Activated naive CD4-positive, alpha-beta T cell treated with anti-CD3 and anti-CD28 coated beads, Interleukin-2, amount 10 ng/mL, durations not matched to agents 7 days and 5 days (primary cell): ENCODE measurements around the gene IL17RD.
"Not testable (repeated sequence)": the region's sequence is repeated elsewhere in the genome, so short reads cannot be mapped to it uniquely, and the experiment has no call there.

Experiments
- CTCF ChIA-PET: fragments of 350-600 bp; sonication (Branson Sonifier 250); formaldehyde crosslinking; loops from one replicate; lab custom pipeline; 2021; ENCODE audit warnings: antibody characterized with exemption; lab: Charles Lee
- DNase-seq: peaks from one replicate; pipeline ENCODE4 v3.0.0-alpha.2; 2020
- H3K27ac Mint-ChIP-seq: one replicate; pipeline ENCODE4 v1.8.0; 2021; ENCODE audit warnings: mild to moderate bottlenecking, moderate library complexity, mixed read lengths
- H3K27me3 Mint-ChIP-seq: one replicate; pipeline ENCODE4 v1.8.0; 2021; ENCODE audit warnings: mild to moderate bottlenecking, mixed read lengths
- H3K36me3 Mint-ChIP-seq: one replicate; pipeline ENCODE4 v1.8.0; 2021; ENCODE audit warnings: mixed read lengths
- H3K4me1 Mint-ChIP-seq: one replicate; pipeline ENCODE4 v1.8.0; 2021; ENCODE audit warnings: mixed read lengths
- H3K4me3 Mint-ChIP-seq: one replicate; pipeline ENCODE4 v1.8.0; 2021; ENCODE audit warnings: mild to moderate bottlenecking, moderate library complexity, mixed read lengths
- H3K9me3 Mint-ChIP-seq: one replicate; pipeline ENCODE4 v1.8.0; 2021; ENCODE audit warnings: mixed read lengths

The IL17RD gene

GRCh38 chr3:57086201-57086600 lies 79.0 kb downstream of the IL17RD start:
- H3K4me1 Mint-ChIP-seq, result no peaks in the 10 kb centered on the region
- no peaks in the 10 kb centered on the region for H3K9me3 Mint-ChIP-seq
- H3K27me3 Mint-ChIP-seq, result peaks cover 33% of the 10 kb centered on the region
- no peak overlapping the region for H3K27ac Mint-ChIP-seq
- H3K36me3 Mint-ChIP-seq, result no peaks in the 10 kb centered on the region
- CTCF ChIA-PET, result no interaction called here
- DNase-seq, result no peak
- H3K4me3 Mint-ChIP-seq, result no peak overlapping the region

GRCh38 chr3:57085211-57085610 lies 79.9 kb downstream of the IL17RD start:
- CTCF ChIA-PET, result interaction anchor here (0.6 kb wide), 1 partner anchor 44 kb away, joined by 3 read pairs; no protein-coding TSS in a partner anchor
- H3K36me3 Mint-ChIP-seq, result no peaks in the 10 kb centered on the region
- H3K4me3 Mint-ChIP-seq, result no peak overlapping the region
- H3K4me1 Mint-ChIP-seq, result no peaks in the 10 kb centered on the region
- no peaks in the 10 kb centered on the region for H3K9me3 Mint-ChIP-seq
- peaks cover 41% of the 10 kb centered on the region for H3K27me3 Mint-ChIP-seq
- H3K27ac Mint-ChIP-seq, result no peak overlapping the region
- DNase-seq, result no peak

GRCh38 chr3:57083266-57083995 lies 81.7 kb downstream of the IL17RD start:
- H3K36me3 Mint-ChIP-seq, DNase-seq, H3K9me3 Mint-ChIP-seq, H3K4me3 Mint-ChIP-seq, CTCF ChIA-PET, H3K4me1 Mint-ChIP-seq, H3K27ac Mint-ChIP-seq: not testable (repeated sequence)
- peaks cover 44% of the 10 kb centered on the region for H3K27me3 Mint-ChIP-seq

GRCh38 chr3:57082481-57082880 lies 82.7 kb downstream of the IL17RD start:
- no peaks in the 10 kb centered on the region for H3K9me3 Mint-ChIP-seq
- peaks cover 7% of the 10 kb centered on the region for H3K4me1 Mint-ChIP-seq
- H3K4me3 Mint-ChIP-seq, result no peak overlapping the region
- peaks cover 53% of the 10 kb centered on the region for H3K27me3 Mint-ChIP-seq
- H3K27ac Mint-ChIP-seq, result no peak overlapping the region
- CTCF ChIA-PET, result no interaction called here
- no peak for DNase-seq
- H3K36me3 Mint-ChIP-seq, result no peaks in the 10 kb centered on the region

GRCh38 chr3:57081173-57081572 lies 84.0 kb downstream of the IL17RD start:
- no peak overlapping the region for H3K4me3 Mint-ChIP-seq
- H3K9me3 Mint-ChIP-seq, result no peaks in the 10 kb centered on the region
- no peaks in the 10 kb centered on the region for H3K36me3 Mint-ChIP-seq
- no peak overlapping the region for H3K27ac Mint-ChIP-seq
- DNase-seq, result no peak
- peaks cover 7% of the 10 kb centered on the region for H3K4me1 Mint-ChIP-seq
- CTCF ChIA-PET, result no interaction called here
- peaks cover 66% of the 10 kb centered on the region for H3K27me3 Mint-ChIP-seq

GRCh38 chr3:57080171-57080570 lies 85.0 kb downstream of the IL17RD start:
- no peak for DNase-seq
- peaks cover 75% of the 10 kb centered on the region for H3K27me3 Mint-ChIP-seq
- no peak overlapping the region for H3K27ac Mint-ChIP-seq
- H3K9me3 Mint-ChIP-seq, result no peaks in the 10 kb centered on the region
- peaks cover 7% of the 10 kb centered on the region for H3K4me1 Mint-ChIP-seq
- H3K36me3 Mint-ChIP-seq, result no peaks in the 10 kb centered on the region
- CTCF ChIA-PET, result no interaction called here
- peak overlapping the region; percentile 43 for H3K4me3 Mint-ChIP-seq

- H3K4me3 Mint-ChIP-seq, result peak overlapping the region; percentile 43
- peaks cover 7% of the 10 kb centered on the region for H3K4me1 Mint-ChIP-seq
- no peak for DNase-seq
- CTCF ChIA-PET, result no interaction called here
- H3K36me3 Mint-ChIP-seq, result no peaks in the 10 kb centered on the region
- H3K27ac Mint-ChIP-seq, result no peak overlapping the region
- H3K9me3 Mint-ChIP-seq, result no peaks in the 10 kb centered on the region
- peaks cover 77% of the 10 kb centered on the region for H3K27me3 Mint-ChIP-seq
These were observed 85.7 kb downstream of the IL17RD start for GRCh38 chr3:57079474-57079831.

- Mint-ChIP-seq H3K9me3 (no peaks in the 10 kb centered on the region), H3K4me3 (peak overlapping the region; percentile 55), H3K4me1 (peaks cover 7% of the 10 kb centered on the region), H3K27me3 (peaks cover 83% of the 10 kb centered on the region), H3K36me3 (no peaks in the 10 kb centered on the region), H3K27ac (no peak overlapping the region)
- peak; percentile 34 for DNase-seq
- CTCF ChIA-PET, result interaction anchor here (1.3 kb wide), 1 partner anchor 33 kb away, joined by 3 read pairs; no protein-coding TSS in a partner anchor
These were observed 86.3 kb downstream of the IL17RD start for GRCh38 chr3:57078635-57079473.

- CTCF ChIA-PET, result interaction anchor here (1.0 to 1.3 kb wide), 3 partner anchors 32 to 279 kb away, joined by 3 to 4 read pairs (median 3); no protein-coding TSS in a partner anchor
These were observed 86.9 kb downstream of the IL17RD start for GRCh38 chr3:57078344-57078634.

GRCh38 chr3:57077630-57078343 lies 87.4 kb downstream of the IL17RD start:
- peaks cover 91% of the 10 kb centered on the region for H3K27me3 Mint-ChIP-seq
- no peak for DNase-seq
- H3K27ac Mint-ChIP-seq, result no peak overlapping the region
- CTCF ChIA-PET, result interaction anchor here (1.0 to 1.3 kb wide), 3 partner anchors 32 to 278 kb away, joined by 3 to 4 read pairs (median 3); no protein-coding TSS in a partner anchor
- H3K4me1 Mint-ChIP-seq, result peaks cover 7% of the 10 kb centered on the region
- no peaks in the 10 kb centered on the region for H3K9me3 Mint-ChIP-seq
- H3K4me3 Mint-ChIP-seq, result peak overlapping the region; percentile 55
- H3K36me3 Mint-ChIP-seq, result no peaks in the 10 kb centered on the region

More at GRCh38 chr3:57078344-57078634, 86.9 kb downstream of the IL17RD start:
- H3K4me3 Mint-ChIP-seq, result peak overlapping the region; percentile 55
- H3K27ac Mint-ChIP-seq, result no peak overlapping the region
- peaks cover 88% of the 10 kb centered on the region for H3K27me3 Mint-ChIP-seq
- no peaks in the 10 kb centered on the region for H3K9me3 Mint-ChIP-seq
- H3K36me3 Mint-ChIP-seq, result no peaks in the 10 kb centered on the region
- H3K4me1 Mint-ChIP-seq, result peaks cover 7% of the 10 kb centered on the region
- peak; percentile 52 for DNase-seq

- Mint-ChIP-seq H3K4me3 (no peak overlapping the region), H3K9me3 (no peaks in the 10 kb centered on the region), H3K4me1 (peaks cover 7% of the 10 kb centered on the region), H3K27me3 (peaks cover 86% of the 10 kb centered on the region), H3K27ac (no peak overlapping the region), H3K36me3 (no peaks in the 10 kb centered on the region)
- CTCF ChIA-PET, result no interaction called here
- no peak for DNase-seq
These were observed 88.7 kb downstream of the IL17RD start for GRCh38 chr3:57076422-57076951.

- DNase-seq, result no peak
- H3K9me3 Mint-ChIP-seq, result no peaks in the 10 kb centered on the region
- no peak overlapping the region for H3K27ac Mint-ChIP-seq
- H3K4me3 Mint-ChIP-seq, result no peak overlapping the region
- H3K36me3 Mint-ChIP-seq, result no peaks in the 10 kb centered on the region
- peaks cover 77% of the 10 kb centered on the region for H3K27me3 Mint-ChIP-seq
- CTCF ChIA-PET, result interaction anchor here (0.8 kb wide), 1 partner anchor 9 kb away, joined by 3 read pairs; no protein-coding TSS in a partner anchor
- H3K4me1 Mint-ChIP-seq, result peaks cover 7% of the 10 kb centered on the region
These were observed 91.0 kb downstream of the IL17RD start for GRCh38 chr3:57074135-57074534.

- no peak overlapping the region for H3K4me3 Mint-ChIP-seq
- no peaks in the 10 kb centered on the region for H3K9me3 Mint-ChIP-seq
- no peaks in the 10 kb centered on the region for H3K36me3 Mint-ChIP-seq
- peaks cover 7% of the 10 kb centered on the region for H3K4me1 Mint-ChIP-seq
- peaks cover 76% of the 10 kb centered on the region for H3K27me3 Mint-ChIP-seq
- no peak overlapping the region for H3K27ac Mint-ChIP-seq
- no peak for DNase-seq
- CTCF ChIA-PET, result interaction anchor here (0.8 kb wide), 2 partner anchors 9 to 16 kb away, joined by 3 read pairs; no protein-coding TSS in a partner anchor
These were observed 91.5 kb downstream of the IL17RD start for GRCh38 chr3:57073628-57074027.

GRCh38 chr3:57069503-57069902 lies 95.7 kb downstream of the IL17RD start:
- Mint-ChIP-seq H3K27ac (no peak overlapping the region), H3K36me3 (no peaks in the 10 kb centered on the region), H3K4me1 (no peaks in the 10 kb centered on the region), H3K4me3 (no peak overlapping the region), H3K27me3 (peaks cover 36% of the 10 kb centered on the region), H3K9me3 (no peaks in the 10 kb centered on the region)
- DNase-seq, result no peak
- CTCF ChIA-PET, result no interaction called here
